AG10803 (cell line): ENCODE data around the gene SEC24B.
A peak's percentile ranks its signal among the peaks of the same experiment; 100 is the strongest.
"Not testable (repeated sequence)": the region's sequence is repeated elsewhere in the genome, so short reads cannot be mapped to it uniquely, and the experiment has no call there.

Source experiments
- DNase-seq: peaks from one replicate; pipeline ENCODE4 v3.0.0; 2010; ENCODE audit warnings: low read depth
- H3K4me3 ChIP-seq: 2 replicates; pipeline ENCODE4 v1.5.1; 2011; ENCODE audit warnings: mild to moderate bottlenecking, low read length, control low read depth
- TF ChIP-seq, protein P1 (sequence below): conservative IDR thresholded peaks from 2 replicates; pipeline ENCODE4 v1.5.1; 2011; ENCODE audit warnings: mild to moderate bottlenecking, low read length, control low read depth, inconsistent platforms

SEC24B gene

DNA sequence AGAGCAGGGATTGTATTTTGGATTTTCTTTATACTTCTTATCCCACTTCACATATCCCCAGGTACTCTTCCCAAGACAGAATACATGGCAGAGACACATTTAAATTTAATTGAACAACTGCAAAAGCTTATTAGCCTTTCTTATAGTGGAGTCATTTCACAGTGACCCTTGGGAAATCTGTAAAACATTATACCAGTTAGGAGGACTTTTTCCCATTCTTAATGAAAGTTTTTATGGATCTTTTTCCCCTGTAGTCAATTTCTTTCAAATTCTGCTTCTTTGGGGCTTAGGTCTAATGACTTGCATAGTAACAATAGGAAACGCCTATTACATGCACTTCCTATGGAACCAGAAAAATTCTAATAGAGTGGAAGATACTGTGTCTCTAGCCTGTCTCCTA lies 111.8 kb downstream of the SEC24B start:
- H3K4me3 ChIP-seq, result no peak overlapping the region
- TF ChIP-seq, protein P1, sequence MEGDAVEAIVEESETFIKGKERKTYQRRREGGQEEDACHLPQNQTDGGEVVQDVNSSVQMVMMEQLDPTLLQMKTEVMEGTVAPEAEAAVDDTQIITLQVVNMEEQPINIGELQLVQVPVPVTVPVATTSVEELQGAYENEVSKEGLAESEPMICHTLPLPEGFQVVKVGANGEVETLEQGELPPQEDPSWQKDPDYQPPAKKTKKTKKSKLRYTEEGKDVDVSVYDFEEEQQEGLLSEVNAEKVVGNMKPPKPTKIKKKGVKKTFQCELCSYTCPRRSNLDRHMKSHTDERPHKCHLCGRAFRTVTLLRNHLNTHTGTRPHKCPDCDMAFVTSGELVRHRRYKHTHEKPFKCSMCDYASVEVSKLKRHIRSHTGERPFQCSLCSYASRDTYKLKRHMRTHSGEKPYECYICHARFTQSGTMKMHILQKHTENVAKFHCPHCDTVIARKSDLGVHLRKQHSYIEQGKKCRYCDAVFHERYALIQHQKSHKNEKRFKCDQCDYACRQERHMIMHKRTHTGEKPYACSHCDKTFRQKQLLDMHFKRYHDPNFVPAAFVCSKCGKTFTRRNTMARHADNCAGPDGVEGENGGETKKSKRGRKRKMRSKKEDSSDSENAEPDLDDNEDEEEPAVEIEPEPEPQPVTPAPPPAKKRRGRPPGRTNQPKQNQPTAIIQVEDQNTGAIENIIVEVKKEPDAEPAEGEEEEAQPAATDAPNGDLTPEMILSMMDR, result no peak
- DNase-seq, result no peak

DNA sequence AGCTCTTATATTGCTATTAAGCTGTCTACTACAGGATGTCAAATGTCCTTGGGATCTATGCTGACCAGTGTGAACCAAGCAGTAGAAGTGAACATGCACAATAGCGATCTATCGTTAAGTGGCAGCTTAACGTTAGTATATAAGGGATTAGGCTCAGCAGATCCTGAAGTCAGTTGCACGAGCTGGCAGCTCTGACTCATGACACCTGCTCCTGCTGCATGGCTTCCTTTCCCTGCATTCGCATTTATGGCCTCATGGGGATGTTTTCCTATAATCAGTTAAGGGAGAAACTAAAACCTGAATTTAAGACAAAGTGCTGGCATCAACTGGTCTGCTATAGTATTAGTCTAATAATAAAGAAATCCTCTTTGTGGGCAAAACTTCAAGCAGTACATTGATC lies 113.8 kb downstream of the SEC24B start:
- no peak overlapping the region for H3K4me3 ChIP-seq
- no peak for DNase-seq
- TF ChIP-seq, protein P1, result no peak

DNA sequence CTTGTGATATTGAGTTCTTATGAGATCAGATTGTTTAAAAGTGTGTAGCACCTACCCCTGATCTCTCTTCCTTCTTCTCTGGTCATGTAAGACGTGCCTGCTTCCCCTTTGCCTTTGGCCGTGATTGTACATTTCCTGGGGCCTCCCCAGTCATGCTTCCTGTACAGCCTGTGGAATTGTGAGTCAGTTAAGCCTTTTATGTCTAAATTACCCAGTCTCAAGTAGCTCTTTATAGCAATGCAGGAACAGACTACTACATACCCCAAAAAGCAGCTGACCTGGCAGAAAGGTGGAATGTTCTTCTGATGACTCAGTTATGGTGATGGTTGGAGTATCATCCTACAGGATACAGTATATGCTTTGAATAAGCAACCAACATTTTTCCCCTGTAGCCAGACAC lies 115.0 kb downstream of the SEC24B start:
- H3K4me3 ChIP-seq, result no peak overlapping the region
- TF ChIP-seq, protein P1, result no peak
- DNase-seq, result peak; percentile 69

- TF ChIP-seq, protein P1, result no peak
- no peak for DNase-seq
- H3K4me3 ChIP-seq, result no peak overlapping the region
Observed at GRCh38 chr4:109552237-109552636, 118.6 kb downstream of the SEC24B start.

DNA sequence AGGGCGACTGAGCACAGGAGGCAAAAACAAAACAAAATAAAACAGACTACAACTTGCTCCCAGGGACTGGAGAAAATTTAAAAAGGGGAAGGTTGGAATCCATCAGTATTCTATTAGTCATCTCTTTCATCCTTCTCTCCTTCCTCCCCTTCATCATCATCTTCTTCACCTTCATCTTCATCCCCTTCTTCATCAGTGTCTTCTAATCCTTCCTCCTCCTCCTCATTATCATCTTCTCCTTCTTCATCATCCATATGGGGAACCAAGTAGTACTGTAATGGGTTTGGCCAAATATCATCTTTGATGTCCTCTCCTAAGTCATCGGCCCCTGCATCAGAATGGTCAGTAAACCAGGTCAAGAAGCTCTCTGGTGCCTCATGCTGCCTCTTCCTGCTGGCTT lies 119.5 kb downstream of the SEC24B start:
- TF ChIP-seq, protein P1, result no peak
- no peak for DNase-seq
- no peak overlapping the region for H3K4me3 ChIP-seq

DNA sequence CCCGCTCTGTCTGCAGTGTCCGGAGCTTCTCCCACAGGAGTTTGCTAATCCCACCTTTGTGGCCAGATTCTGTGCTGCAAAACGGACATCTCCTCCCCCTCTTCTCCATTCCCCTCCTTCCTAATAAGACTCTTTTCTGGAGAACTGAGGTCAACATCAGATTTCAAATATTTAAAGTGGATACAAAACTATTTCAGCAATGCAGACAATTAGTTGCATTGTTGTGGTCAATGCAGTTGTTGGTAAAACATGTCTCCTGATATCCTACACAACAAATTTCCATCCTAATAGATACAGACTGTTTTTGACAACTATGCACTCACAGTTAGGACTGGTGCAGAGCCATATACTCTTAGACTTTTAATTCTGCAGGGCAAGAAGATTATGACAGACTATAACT lies 121.4 kb downstream of the SEC24B start:
- no peak overlapping the region for H3K4me3 ChIP-seq
- TF ChIP-seq, protein P1, result no peak
- peak; percentile 37 for DNase-seq

DNA sequence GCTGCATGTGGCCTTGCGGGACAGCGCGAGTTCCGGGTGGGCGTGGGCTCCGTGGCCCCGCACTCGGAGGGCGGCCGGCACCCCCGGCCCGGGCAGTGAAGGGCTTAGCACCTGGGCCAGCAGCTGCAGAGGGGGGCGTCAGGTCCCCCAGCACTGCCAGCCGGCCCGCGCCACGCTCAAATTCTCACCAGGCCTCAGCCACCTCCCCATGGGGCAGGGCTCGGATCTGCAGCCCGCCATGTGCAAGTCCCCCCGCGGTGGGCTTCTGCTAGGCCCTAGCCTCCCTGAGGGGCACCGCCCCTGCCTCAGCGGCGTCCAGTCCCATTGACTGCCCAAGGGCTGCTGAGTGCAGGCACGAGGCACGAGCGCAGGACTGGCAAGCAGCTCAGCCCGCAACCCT lies 123.8 kb downstream of the SEC24B start:
- TF ChIP-seq, protein P1, result no peak
- no peak for DNase-seq
- no peak overlapping the region for H3K4me3 ChIP-seq

DNA sequence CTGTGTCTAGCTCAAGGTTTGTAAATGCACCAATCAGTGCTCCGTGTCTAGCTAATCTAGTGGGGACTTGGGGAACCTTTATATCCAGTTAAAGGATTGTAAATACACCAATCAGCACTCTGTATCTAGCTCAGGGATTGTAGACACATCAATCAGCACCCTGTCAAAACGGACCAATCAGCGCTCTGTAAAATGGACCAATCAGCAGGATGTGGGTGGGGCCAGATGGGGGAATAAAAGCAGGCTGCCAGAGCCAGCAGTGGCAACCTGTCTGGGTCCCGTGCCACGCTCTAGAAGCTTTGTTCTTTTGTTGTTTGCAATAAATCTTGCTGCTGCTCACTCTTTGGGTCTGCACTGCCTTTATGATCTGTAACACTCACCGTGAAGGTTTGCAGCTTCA lies 124.5 kb downstream of the SEC24B start:
- H3K4me3 ChIP-seq, DNase-seq: not testable (repeated sequence)
